GM20431 (cell line): Measurements from ENCODE around the gene RPTOR.

Experiments
- in situ Hi-C: fragments of 300-500 bp; cut with MseI, MboI; formaldehyde crosslinking; loops from one replicate; pipeline ENCODE4 v1.15.0; 2020; ENCODE audit warnings: low sequenced_read_pairs; ENCODE audit not compliant: unreplicated experiment

Gene RPTOR

GRCh38 chr17:80890196-80890920 is 345.7 kb downstream of the RPTOR start:
- in situ Hi-C loops: no loop called here

GRCh38 chr17:80890921-80891396 is 346.3 kb downstream of the RPTOR start:
- in situ Hi-C loops: no loop called here

GRCh38 chr17:80891397-80892018 is 346.9 kb downstream of the RPTOR start:
- in situ Hi-C loops: no loop called here

GRCh38 chr17:80892019-80892855 is 347.6 kb downstream of the RPTOR start:
- in situ Hi-C loops: no loop called here

GRCh38 chr17:80892900-80893603 is 348.4 kb downstream of the RPTOR start:
- in situ Hi-C loops: no loop called here

GRCh38 chr17:80893604-80894438 is 349.2 kb downstream of the RPTOR start:
- in situ Hi-C loops: no loop called here

- in situ Hi-C loops: no loop called here
These were observed 349.7 kb downstream of the RPTOR start for GRCh38 chr17:80894439-80894721.

GRCh38 chr17:80894726-80895125 is 350.1 kb downstream of the RPTOR start:
- in situ Hi-C loops: no loop called here

GRCh38 chr17:80895366-80895765 is 350.7 kb downstream of the RPTOR start:
- in situ Hi-C loops: no loop called here

- in situ Hi-C loops: no loop called here
These were observed 354.1 kb downstream of the RPTOR start for GRCh38 chr17:80898716-80899115.

GRCh38 chr17:80899402-80900268 is 355.0 kb downstream of the RPTOR start:
- in situ Hi-C loops: no loop called here

- in situ Hi-C loops: no loop called here
These were observed 356.7 kb downstream of the RPTOR start for GRCh38 chr17:80901319-80901718.

- in situ Hi-C loops: no loop called here
These were observed 357.7 kb downstream of the RPTOR start for GRCh38 chr17:80902197-80902962.

- in situ Hi-C loops: no loop called here
These were observed 358.4 kb downstream of the RPTOR start for GRCh38 chr17:80902963-80903611.

GRCh38 chr17:80904036-80904753 is 359.6 kb downstream of the RPTOR start:
- in situ Hi-C loops: no loop called here

GRCh38 chr17:80905586-80906230 is 361.1 kb downstream of the RPTOR start:
- in situ Hi-C loops: no loop called here
